Hematopoietic multipotent progenitor cell (in vitro differentiated cells): Measurements from ENCODE around the gene AKAP13. TPM values are rescaled to one million over a fixed set of nuclear protein-coding genes. Genes with fewer than 3 reads are reported as not detected.
A peak's percentile ranks its signal among the peaks of the same experiment; 100 is the strongest.

Experiments used
- DNase-seq, 3 donors: peaks; one replicate each; pipeline ENCODE4 v3.0.0-alpha.2; 2011 to 2015; ENCODE audit warnings: low read depth in 2 of 3, low spot score in 2 of 3
- total RNA-seq: library from RNA; depleted of rRNA; stranded (reverse); fragments of >200 nt; gene quantifications from one replicate; pipeline ENCODE4 v1.2.3, GENCODE V29; 2012

AKAP13 gene
- total RNA-seq, 1 donor: 163 TPM

DNA sequence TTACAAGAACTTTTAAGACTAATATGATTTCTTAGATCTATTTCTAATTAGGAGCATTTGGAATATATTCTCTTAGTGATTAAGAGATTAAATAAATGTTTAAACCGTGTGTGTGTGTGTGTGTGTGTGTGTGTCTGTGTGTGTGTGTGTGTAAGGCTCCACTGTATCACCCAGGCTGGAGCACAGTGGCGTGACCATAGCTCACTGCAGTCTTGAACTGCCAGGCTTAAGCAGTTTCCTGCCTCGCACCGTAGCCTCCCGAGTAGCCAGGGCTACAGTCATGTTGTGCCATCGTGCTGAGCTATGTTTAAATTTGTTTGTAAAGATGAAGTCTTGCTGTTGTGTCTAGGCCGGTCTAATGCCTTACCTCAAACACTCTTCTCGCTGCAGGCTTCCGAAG, 305.0 kb downstream of the AKAP13 start:
- no peak for DNase-seq

- DNase-seq: no peak
Observed at GRCh38 chr15:85687329-85687728, 306.9 kb downstream of the AKAP13 start.

DNA sequence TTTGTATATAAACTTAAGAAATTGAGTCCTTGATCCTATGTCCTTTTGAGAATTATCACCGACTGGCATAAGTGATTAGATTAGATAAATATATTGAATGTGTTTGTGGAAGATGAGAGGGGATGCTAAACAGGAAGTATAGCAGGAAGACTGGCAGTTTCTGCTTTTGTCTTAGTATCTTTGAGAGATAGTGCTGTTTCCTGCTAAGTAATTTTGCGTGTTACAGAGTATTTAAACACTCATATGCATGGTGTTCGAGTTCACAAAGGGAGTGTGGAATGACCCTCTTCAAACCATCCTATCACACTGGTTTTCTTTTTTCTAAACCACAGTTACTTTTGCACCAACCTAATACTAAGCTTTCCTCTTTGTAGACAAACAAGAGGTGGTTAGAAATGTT, 308.3 kb downstream of the AKAP13 start:
- DNase-seq: no peak

- peak in 2 of 3 donors; percentile 74 to 87 for DNase-seq
Observed at GRCh38 chr15:85689729-85690128, 309.3 kb downstream of the AKAP13 start.

DNA sequence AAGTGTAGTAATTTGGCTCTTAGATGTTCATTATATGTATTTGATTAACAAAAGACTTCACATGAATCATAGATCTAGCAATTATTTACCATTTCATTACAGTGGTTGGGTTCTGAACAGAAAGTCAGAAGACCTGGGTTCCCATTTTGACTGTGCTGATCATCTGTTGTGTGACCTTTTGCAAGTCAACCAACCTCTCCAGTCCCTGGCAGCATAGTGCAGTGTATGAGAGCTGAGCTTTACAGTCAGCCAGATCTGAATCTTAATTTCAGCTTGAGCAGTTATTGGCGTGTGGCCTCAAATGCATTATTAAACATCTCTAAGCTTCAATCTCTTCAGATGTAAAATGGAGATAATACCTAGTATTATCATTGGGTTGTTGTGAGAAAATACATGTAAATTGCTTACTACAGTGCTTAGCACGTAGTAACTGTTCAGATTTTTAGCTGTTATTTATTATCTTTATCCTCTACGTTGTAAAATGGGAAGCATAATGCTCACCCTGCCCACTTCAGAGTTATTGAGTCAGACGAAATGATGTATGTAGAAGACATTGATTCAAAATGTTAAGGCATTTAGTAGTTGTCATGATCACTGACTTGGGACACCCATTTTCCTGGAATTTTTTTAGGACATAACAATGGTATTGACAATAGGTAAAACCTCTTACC, 310.3 kb downstream of the AKAP13 start:
- peak in 1 of 3 donors; percentile 22 for DNase-seq

- DNase-seq: no peak
Observed at GRCh38 chr15:85691350-85692240, 311.2 kb downstream of the AKAP13 start.

DNA sequence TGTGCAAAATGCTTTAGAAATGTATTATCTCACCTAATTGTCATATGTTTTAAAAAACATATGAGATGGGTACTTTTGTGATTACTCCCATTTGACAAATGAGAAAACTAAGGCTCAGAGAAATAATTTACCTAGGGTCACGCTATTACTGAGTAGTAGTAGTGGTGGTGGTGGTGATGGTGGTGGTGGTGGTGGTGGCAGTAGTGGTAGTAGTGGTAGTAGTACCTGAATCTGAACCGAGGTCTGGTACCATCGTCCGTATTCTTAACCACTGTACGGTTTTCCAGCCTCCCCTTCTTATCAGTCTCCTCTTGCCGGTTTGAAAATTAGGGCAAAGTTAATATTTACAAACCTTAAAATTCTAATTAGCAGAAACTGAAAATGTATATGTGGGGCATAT, 311.9 kb downstream of the AKAP13 start:
- DNase-seq: no peak

GRCh38 chr15:85692873-85693272, 312.5 kb downstream of the AKAP13 start:
- no peak for DNase-seq

DNA sequence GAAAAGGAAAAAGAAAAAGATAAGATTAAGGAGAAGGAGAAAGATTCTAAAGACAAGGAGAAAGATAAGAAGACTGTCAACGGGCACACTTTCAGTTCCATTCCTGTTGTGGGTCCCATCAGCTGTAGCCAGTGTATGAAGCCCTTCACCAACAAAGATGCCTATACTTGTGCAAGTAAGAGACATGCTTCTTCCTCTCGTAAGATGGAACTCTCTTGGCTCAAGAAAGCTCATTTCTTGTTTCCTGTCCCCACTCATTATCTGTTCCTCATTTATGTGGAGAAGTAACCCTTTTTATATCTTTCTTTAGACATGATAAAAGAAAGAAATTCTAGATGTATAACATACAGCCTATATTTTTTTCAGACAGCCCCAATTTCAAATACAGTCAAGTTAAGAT, 312.9 kb downstream of the AKAP13 start:
- DNase-seq: no peak

- no peak for DNase-seq
Observed at GRCh38 chr15:85694091-85694490, 313.7 kb downstream of the AKAP13 start.

DNA sequence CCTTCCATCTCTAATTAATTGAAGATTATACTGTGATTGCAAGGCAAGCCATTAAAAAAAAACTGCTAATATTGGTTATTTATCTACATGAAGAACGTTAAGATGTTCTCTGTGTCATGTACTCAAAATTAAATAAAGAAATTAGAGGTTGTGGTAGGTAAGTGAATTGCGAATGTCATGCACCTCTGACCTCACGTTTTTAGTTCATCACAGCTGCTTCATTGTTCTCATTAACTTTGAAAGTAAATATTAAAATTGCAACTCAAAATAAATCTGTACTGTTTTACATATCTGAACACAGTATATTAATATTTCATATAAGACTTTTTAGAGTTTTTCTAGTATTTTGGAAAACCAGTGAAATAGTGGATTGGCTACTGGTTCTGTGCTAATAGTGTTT, 320.4 kb downstream of the AKAP13 start:
- no peak for DNase-seq

DNA sequence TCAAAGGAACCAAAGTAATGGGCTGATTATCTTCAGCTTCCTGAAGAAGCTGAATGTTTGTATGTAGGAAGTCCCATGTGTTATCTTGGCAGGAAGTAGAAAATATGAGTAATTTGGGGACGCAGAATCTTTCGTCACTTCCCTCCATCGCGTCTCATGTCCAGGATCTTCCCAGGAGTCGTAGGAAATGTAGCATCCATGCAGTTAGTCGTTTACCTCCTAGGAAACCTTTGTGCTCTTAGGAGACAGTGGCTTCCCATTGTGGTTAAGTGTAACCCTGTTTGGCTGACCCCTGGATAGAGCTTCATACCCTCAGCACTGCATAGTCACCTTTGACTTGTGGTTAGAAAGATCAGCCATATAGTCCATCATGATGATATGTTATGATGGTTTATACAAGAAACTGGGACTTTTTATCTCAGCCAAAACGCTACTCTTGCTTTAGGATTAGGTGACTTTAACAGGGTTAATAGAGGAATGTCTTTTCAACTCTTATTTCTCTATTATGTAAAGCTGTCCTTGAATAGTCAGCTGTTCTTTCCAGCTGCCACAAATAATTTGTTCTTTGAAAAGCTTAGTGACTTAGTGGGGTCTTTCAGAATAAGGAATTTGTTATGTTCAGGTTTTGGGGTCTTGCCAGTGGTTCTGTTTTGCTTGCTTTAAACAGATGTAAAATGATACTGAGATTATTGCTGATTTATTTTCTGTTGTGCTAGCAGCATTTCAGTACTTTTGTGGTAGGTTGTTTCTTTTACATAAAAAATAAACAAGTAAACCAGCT, 322.1 kb downstream of the AKAP13 start:
- DNase-seq: peak; percentile 22 to 49 (median 37)

DNA sequence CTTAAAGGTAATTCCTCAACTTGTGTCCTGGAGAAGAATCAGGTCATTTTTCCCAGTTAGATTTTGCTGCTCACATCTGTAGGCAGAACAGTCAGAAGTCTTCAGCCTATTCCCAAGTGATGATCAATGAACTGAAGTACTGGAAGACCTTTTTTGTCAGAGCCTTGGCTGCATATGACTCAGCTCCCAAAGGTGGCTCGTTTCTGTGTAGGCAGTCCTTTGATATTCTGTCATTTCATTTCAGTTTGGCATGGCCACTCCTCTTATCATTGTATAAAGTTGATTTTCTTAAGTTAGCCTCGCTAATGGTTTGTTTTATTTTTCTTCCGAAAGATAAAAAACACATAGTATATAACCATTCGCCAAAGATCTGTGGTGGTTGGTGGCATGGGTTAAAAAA, 323.7 kb downstream of the AKAP13 start:
- no peak for DNase-seq

GRCh38 chr15:85704720-85705429, 324.5 kb downstream of the AKAP13 start:
- DNase-seq: no peak

DNA sequence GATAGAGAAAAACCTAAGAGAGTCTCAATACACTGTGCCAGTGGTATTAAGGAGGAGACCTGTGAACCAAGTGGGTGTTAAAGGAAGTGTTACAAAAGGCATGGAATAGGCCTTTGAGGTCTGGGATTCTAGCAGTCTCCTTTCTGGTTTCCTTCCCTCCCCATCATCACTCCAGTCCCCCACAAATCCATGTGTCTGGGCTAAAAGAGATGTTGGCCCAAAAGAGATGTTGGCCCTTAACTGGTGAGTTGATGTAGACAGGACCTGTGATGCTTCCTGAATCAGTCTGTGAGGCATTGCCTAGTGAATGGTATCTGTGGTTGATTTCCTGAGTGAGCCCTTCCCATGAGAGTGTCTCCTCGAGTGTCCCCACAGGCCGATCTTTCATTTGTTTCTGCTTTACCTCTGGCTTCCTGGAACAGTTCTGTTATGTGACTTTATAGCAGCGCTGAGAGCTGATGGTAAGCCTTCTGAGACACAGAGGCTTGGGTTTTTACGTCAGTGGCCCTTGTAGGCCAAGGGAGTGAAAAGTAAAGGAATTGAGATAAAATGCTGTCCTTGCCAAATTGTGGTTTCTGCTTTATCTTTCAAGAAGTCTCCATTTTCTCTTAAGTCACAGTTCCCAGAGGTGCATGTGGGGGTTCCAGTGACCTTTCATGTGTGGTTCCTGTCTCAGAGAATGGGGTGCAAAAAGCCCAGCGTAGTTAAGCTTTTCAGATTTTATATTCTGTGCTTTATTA, 326.5 kb downstream of the AKAP13 start:
- DNase-seq: peak; percentile 59 to 75 (median 60)

- DNase-seq: peak in 2 of 3 donors; percentile 46 to 53
Observed at GRCh38 chr15:85707519-85708338, 327.3 kb downstream of the AKAP13 start.

GRCh38 chr15:85708402-85708941, 328.1 kb downstream of the AKAP13 start:
- DNase-seq: no peak

- DNase-seq: no peak
Observed at GRCh38 chr15:85709250-85709649, 328.8 kb downstream of the AKAP13 start.

DNA sequence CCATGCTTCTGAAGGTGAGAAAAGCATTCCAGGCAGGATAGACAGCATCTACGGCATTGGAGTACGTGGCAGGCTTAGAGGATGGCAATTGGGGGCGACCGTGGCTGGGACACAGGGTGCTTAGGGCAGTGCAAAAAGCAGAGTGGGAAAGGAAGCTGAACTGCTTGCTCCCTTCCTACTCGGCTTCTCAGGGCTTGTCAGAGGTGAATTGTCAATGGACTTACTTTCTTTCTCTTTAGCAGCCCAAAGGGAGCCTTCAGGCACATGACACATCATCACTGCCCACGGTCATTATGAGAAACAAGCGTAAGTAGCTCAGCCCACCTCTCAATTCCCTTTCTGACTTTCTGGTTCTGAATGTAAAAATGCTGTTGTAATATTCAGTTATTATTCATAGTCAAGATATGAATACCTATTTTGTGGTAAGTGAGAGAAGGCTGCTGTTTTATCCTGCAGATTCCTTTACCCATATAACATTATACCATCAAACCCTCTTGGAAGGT, 330.0 kb downstream of the AKAP13 start:
- no peak for DNase-seq
